ENCODE results near the gene TRMT44.
"Not testable (repeated sequence)": the region's sequence is repeated elsewhere in the genome, so short reads cannot be mapped to it uniquely, and the experiment has no call there.

Gene TRMT44

DNA sequence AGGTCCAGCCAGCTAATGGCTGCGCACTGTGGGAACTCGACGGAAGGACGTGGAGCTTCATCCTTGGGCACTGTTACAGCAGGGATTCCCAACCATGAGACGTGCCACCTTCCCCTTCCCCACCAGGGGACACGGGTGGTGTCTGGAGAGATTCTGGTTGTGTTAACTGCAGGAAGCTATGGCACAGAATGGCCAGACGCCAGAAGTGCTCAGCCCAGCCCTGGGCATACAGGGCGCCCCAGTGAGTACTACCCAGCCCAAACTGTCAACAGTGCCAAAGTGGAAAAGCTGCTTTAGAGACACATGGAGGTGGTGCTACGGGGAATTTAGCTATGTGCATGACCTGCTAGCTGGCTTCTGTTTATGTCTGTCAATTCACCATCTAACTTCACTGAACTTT lies 32.8 kb upstream of the TRMT44 start:
- DNase-seq, result no peak

DNA sequence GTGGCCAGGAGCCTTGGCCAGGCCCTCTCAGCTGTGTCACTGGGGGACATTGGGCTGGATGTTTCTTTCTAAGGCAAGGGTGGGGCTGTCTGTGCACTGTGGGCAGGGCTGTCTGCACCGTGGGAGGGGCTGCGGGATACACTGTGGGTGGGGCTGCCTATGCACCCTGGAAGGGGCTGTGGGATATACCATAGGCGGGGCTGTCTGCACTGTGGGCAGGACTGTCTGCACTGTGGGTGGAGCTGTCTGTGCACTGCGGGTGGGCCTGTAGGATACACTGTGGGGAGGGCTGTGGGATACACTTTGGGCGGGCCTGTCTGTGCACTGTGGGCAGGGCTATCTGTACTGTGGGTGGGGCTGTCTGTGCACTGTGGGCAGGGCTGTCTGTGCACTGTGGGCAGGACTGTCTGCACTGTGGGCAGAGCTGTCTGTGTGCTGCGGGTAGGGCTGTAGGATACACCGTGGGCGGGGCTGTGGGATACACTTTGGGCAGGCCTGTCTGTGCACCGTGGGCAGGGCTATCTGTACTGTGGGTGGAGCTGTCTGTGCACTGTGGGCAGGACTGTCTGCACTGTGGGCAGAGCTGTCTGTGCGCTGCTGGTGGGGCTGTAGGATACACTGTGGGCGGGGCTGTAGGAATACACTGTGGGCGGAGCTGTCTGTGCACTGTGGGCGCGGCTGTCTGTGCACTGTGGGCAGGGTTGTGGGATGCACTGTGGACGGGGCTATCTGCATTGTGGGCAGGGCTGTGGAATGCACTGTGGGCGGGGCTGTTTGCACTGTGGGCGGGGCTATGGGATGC lies 31.1 kb upstream of the TRMT44 start:
- DNase-seq, result no peak

DNA sequence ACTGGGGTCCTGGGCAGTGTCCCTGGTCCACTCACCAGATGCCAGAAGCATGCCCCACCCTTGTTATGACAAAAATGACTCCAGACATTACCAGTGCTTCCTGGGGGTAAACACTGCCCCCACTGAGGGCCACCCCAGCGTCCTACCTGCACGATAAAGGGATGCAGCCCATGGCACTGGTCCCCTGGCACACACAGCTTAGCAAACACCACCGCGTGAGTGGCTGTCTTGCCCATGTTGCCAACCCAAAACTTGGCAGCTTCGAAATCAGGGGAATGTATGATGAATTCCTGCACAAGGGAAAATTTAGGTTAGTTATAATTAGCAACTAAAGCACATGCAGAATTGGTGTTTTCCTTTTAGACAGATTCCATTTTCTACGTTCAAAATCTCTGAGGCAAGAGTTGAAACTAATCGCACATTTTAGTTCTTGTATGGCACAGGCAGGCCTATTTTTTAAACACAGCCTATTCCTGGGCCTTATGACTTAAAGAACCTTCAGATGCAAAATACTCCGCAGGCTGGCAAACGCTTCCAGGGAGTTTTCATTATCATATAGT lies 30.4 kb upstream of the TRMT44 start:
- no peak for DNase-seq

DNA sequence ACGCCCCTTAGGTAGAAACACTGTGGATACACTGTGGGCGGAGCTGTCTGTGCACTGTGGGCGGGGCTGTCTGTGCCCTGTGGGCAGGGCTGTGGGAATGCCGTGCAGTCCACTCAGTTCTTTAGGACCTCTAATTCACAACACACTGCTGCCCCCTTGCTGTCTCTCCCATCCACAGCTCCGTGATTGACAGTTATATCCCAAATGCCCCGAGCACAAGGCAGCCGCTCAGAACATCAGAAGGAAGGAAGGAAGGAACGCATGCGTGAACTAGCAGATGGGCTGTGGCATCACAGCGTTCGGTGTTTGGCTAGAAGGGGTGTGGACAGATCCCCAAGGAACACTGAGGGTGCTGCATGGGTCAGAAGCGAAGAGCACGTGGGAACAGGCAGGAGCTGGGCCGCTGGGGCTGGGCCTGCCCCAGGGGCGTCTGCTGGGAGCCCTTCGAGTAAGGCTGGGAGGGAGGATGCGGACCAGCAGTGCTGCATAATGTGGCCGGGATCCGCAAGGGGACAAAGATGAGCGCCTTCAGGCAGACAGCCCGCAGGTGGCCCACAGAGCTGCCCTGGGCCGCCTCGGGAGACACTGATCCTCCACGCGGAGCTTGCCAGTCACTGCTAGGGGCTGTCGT lies 29.8 kb upstream of the TRMT44 start:
- DNase-seq, result peak; percentile 37

DNA sequence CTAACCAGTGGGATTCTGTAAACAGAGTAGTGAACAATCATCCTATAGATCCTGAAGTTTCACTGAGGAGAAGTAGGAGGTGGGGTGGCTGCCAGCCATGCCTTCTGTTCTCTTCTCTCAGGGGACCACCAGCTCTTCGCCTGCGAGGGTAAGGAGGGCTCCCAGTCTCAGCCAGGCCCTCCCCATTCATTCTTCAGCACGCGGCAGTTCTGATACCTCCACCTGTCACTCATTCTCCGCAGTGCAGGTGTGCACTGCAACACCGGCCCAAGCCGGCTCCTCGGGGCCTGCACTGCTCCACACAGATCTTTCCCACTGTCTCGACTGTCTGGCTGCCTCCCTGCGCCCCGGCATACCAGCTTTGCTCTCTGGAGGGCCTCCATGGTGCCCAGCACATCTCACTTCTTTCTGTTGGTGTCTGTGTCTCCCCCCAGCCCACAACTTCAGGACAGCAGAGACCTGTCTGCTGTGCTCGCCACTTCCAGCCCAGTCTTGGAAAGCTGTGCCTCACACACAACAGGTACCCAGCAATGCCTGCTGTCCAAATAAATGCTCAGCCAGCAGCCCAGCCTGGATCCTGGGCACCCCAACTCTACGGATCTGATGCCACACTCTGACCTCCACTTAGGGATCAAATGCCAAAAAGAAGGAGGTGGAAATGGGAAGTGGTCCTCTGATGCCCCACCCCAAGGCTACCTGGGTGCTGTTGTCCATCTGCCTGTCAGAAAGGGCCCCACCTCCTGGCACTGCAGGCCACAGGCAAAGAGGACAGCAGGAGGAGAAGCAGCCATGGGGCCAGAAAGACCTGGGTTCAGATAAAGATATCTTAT lies 29.0 kb upstream of the TRMT44 start:
- no peak for DNase-seq

DNA sequence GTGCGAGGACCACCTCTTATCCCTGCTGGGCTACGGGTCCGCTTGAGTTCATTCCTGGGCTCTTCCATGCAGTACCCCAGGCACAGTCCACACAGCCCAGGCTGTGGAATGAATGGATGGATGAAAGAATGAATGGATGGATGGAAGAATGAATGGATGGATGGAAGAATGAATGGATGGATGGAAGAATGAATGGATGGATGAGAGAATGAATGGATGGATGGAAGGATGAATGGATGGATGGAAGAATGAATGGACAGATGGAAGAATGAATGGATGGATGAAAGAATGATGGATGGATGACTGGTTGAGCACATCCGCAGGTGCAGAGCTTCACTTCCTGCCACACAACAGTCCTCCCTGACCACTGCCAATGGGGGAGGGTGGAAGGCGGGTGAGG lies 28.3 kb upstream of the TRMT44 start:
- no peak for DNase-seq

DNA sequence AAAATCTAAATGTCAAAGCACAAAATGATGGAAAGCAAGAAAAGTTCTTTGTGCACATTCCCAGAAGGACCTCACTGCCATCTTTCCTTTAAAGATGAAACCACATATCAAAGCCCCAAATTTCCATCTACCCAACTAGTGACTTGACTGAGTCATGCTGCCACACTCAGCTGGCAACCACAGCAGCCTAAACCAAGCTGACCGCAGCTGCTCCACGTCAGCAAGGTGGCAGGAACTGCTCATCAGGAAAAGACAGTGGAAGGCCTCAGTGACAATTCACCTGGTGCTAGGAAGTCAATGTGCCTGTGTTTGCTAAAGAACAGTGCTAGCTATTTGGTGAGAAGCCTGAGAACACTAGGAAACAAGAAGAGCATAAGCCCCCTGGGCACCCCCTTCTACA lies 26.2 kb upstream of the TRMT44 start:
- DNase-seq, result no peak

DNA sequence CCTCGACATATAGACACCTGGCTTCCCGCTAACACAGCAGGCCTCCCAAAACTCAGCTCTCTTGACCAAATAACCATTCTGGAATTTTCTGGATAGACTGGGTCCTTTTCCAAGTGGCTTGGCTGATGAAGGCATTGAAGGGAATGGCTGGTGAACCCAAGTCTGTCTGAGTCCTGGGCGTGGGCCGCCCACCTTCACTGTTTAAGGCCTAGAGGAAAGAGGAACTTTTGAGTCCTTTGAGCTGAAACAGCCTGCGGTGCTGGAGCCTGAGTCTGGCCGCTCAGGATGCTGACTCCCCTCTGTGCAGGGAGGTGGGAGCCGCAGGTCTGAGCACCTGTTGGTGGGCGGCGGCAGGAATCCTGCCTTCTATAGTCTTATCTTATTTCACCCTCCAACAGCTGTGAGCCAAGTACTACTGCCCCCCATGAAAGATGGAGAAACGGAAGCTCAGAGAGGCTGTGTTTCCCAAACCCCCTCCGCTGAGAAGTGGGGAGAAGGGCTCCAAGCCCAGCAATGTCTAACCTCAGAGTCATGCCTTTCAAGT lies 23.4 kb upstream of the TRMT44 start:
- DNase-seq, result no peak

DNA sequence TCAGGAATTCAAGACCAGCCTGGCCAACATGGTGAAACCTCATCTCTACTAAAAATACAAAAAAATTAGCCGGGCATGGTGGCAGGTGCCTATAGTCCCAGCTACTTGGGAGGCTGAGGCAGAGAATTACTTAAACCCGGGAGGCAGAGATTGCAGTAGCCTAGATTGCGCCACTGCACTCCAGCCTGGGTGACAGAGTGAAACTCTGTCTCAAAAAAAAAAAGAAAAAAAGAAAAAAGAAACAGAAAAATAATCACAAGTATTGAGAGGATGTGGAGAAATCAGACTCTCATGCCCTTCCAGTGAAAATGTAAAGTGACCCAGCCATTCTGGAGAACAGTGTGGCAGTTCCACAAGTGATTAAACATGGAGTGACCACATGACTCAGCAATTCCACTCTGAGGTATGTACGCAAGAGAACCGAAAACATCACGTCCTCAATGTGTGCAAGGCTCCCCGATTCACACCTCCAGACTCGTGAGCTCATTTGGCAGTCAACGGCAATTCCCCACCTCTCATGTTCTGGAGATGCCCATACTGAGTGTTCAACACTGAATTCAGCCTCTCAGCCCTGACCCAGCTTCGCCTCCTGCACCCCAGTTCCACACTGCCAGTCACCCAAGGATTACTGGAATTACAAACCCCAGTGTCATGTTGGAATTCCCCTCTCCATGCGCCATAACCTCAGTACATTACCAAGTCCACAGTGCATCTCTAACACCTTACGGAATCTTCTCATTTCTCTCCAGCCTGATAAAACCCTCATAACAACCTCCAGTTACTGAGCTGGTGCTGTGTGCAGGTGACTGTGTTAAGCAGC lies 21.1 kb upstream of the TRMT44 start:
- DNase-seq, result no peak

DNA sequence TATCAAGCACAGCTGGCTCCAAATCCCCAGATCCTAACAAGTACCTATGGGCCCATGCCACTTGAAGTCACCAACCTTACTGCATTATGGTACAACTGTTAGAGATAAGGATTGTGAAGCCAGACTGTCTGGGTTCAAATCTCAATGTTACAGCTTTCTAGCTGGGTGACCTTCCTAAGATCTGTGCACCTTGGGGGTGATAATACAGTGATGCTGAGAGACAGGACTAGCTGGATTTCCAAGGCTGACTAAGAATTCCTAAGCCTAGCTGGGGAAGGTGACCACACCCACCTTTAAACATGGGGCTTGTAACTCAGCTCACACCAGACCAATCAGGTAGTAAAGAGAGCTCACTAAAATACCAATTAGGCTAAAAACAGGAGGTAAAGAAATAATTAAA lies 20.4 kb upstream of the TRMT44 start:
- not testable (repeated sequence) for DNase-seq

DNA sequence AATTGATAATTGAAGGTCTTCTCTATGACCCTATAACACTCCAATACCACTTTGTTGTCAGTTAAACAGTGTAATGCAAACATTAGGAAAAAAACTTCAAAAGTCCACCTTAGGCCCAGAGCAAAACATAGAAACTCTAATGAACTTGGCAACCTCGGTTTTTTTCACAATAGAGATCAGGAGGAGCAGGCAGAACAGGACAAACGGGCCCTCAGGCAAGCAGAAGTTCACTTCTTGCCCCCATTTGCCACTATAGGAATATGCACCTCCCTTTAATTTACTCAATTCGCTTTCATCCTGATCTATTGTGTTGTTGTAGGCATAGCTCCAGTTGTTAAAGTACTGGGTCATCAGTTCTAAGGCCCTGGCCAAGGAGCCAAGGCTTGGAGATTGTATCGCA lies 18.2 kb upstream of the TRMT44 start:
- DNase-seq, result no peak

DNA sequence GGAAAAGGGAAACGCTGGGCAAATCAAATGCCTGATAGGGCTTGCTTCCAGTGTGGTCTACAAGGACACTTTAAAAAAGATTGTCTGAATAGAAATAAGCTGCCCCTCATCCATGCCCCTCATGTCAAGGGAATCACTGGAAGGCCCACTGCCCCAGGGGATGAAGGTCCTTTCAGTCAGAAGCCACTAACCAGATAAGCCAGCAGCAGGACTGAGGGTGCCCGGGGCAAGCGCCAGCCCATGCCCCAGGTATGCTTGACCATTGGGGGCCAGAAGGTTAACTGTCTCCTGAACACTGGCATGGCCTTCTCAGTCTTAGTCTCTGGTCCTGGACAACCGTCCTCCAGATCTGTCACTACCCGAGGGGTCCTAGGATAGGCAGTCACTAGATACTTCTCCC lies 17.8 kb upstream of the TRMT44 start:
- no peak for DNase-seq

DNA sequence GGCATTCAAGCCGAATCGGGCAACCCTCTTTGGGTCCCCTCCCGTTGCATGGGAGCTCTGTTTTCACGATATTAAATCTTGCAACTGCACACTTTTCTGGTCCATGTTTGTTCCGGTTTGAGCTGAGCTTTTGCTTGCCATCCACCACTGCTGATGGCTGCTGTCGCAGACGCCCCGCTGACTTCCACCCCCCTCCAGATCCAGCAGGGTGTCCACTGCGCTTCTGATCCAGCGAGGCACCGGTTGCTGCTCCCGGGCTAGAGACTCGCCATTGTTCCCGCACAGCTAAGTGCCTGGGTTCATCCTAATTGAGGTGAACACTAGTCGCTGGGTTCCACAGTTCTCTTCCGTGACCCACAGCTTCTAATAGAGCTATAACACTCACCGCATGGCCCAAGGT lies 13.3 kb upstream of the TRMT44 start:
- DNase-seq, result no peak

DNA sequence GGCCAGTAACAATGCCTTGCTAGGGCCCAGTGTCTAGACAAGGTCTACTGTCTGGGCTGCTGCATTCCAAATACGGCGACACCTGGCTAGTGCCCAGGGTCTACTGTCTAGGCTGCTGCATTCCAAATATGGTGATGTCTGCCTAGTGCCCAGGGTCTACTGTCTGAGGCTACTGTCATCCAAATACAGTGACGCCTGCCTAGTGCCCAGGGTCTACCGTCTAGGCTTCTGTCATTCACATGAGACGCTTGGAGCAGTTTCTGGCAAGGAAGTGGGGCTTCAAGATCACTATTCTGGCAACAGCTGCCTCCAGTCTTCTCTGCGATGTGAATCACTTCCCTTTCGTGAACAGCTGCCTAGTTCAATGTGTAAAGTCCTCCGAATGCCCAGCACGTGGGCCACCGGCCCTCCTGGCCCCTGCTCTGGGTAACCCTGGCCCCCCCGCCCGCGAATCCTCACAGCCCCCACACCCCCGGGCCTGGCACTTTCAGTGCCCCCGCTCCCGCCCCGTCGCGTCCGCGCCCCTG lies 12.8 kb upstream of the TRMT44 start:
- no peak for DNase-seq

DNA sequence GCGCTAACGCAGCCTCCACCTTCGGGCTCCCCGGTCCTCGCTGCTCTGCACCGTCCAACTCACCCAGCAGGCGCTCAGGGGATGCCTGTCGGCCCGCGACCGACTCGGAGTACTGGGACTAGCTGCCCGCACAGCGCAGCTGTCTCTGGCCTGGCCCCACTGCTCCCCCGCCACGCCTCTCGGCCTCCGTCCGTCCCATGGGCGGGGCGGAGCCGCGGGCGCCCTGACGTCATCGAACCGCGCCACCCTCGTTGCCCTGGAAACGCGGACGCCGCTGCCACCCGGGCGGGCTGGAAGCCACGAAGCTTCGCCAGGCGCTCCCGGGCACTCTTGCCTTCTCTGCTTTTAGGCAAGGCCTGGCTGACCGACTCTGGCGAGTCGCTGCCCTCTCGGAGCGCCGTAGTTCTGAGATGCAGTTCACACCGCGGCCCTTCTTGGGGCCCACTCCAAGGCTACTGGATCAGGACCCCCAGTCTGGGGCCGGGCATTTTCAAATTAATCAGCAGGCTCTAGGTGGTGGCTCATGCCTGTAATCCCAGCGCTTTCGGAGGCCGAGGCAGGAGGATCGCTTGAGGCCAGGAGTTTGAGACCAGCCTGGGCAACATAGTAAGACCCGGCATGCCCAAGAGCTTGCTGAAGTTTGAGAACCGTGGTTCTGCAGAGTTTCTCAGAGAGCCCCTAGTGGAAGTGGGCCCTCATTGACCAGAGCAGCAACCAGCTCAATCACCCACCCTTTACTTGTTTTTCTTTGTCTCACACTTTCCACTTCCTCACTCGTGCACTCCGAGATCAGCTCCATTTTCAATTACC lies 12.1 kb upstream of the TRMT44 start:
- DNase-seq, result peak; percentile 22

DNA sequence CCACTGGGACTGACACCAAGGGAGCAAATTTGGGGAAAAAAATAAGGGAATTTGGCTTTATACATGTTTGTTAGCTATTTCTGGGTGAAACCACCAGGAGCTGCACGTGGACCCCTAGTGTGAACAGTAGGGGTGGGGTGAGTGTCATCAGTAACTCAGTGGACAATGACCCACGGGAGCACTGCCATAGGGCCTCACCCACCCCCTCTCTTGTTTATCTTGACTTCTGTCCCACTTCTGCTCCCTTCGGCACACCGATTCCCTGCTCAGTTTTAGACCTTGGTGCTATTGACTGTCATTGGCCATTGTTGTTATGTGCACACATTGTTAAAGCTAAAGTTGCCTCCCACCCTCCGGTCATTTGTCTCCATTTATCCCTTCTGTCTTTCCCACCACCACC lies 9.0 kb upstream of the TRMT44 start:
- no peak for DNase-seq

DNA sequence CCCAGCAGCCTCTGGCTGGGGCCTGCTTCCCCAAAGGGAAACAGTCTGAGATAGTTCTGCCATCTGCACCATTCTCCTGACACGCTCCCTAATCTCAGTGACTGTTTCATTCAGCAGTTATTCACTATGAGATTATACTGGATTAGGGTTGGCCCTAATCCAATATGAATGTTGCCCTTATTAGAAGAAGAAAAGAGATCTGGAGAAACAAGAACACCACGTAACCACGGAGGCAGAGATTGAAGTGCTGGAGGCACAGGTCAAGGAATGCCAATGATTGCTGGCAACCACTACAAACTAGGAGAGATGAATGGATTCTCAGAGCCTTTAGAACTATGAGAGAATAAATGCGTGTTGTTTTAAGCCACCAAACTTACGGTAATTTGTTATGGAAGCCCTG lies 7.4 kb upstream of the TRMT44 start:
- DNase-seq, result no peak

DNA sequence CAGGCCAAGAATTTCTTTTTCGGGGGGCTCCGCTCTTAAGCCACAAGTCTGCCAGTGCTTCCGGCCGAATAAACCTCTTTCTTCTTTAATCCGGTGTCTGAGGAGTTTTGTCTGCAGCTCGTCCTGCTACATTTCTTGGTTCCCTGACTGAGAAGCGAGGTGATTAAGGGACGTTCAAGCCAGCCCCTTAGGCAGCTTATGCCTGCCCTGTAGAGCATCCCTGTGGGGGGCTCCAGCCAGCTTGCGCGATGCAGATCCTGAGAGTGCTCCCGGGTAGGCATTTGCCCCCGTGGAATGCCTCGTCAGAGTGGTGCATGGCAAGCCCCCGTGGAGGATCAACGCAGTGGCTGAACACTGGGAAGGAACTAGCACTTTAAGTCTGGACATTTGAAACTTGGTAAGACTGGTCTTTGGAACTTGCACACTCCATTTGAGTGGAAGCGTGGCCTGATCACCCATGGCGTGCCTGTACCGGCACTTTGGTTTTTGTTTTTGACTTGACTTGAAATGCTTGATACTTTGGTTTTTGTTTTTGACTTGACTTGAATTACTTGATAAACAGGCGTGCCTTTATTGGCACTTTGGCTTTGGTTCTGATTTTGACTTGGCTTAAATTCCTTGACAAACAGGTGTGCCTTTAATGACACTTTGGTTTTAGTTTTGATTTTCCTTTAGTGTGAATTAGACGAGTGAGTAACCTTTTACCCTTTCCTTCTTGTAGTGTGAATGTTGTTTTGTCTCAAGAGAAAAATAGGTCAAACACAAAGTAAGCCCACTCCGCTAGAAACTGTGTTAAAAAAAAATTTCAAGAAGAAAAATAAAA lies 6.1 kb upstream of the TRMT44 start:
- no peak for DNase-seq

DNA sequence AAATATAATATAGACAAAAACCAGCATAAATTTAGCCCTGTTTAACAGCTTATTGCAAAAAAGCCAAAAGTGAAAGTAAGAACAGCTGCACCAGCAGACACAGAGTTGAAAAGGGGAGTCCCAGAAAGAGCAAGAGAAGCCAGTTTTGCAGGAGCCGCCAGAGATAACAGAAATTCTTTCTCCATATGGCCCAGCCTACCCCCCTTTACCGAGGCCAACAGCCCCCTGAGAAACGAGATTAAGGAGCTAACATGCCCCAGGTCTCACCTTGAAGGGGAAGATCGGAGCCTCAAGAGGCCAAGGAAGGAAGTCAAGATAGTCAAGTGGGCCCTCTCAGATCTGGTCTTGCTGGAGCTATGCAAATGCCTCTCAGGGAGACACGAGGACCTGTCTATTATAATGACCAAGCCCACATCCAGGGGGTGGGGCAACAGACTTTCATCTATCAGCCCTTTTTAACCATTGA lies 4.9 kb upstream of the TRMT44 start:
- DNase-seq, result no peak

DNA sequence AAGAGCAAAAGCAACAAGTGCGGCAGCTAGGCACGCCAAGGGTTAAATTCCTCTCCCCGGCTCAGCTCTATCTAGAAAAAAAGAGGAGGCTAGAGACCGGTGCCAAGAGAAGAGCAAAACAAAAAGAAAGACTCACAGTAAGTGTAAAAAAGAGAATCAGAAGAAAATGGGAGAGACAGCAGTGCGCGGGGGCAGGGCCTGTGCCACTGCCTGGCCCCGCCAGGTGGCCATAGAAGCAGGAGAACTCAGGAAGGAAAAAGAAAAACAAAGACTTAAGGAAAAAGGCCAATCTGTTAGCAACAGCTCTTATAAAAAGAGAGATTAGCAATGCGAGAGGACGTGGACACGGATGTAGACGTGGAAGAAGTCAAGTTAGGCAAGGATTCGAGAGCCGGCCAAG lies 3.3 kb upstream of the TRMT44 start:
- DNase-seq, result no peak
